MM.1S (cell line): Measurements from ENCODE around the gene GALNT9.

Source experiments
- DNase-seq: peaks from one replicate; pipeline ENCODE4 v3.0.0-alpha.2; 2015
- H2AFZ ChIP-seq: fragments of 300-600 bp; sonication (generic); 2 replicates; pipeline ENCODE4 v1.6.0; 2016; ENCODE audit warnings: antibody characterized with exemption, low read length
- H3F3A ChIP-seq: fragments of 300-600 bp; sonication (generic); 2 replicates; pipeline ENCODE4 v1.6.1; 2016; ENCODE audit warnings: mild to moderate bottlenecking, antibody characterized with exemption, low read length, moderate library complexity, mixed read lengths; ENCODE audit not compliant: insufficient read depth
- H3K27ac ChIP-seq: fragments of 300-600 bp; sonication (generic); 2 replicates; pipeline ENCODE4 v1.5.1; 2016; ENCODE audit warnings: mild to moderate bottlenecking, low read length
- H3K27me3 ChIP-seq: fragments of 300-600 bp; sonication (generic); replicated peaks from 2 replicates; pipeline ENCODE4 v1.6.0; 2016; ENCODE audit warnings: low read length; ENCODE audit not compliant: insufficient read depth
- H3K36me3 ChIP-seq: fragments of 300-600 bp; sonication (generic); replicated peaks from 2 replicates; pipeline ENCODE4 v1.6.1; 2016; ENCODE audit warnings: mild to moderate bottlenecking, low read length, mixed read lengths; ENCODE audit not compliant: insufficient read depth
- H3K4me1 ChIP-seq: fragments of 300-600 bp; sonication (generic); 2 replicates; pipeline ENCODE4 v1.6.1; 2016; ENCODE audit warnings: low read length, mixed read lengths
- H3K4me2 ChIP-seq: fragments of 300-600 bp; sonication (generic); 2 replicates; pipeline ENCODE4 v1.6.0; 2016; ENCODE audit warnings: low read depth, low read length
- H3K4me3 ChIP-seq: fragments of 300-600 bp; sonication (generic); 2 replicates; pipeline ENCODE4 v1.5.1; 2016; ENCODE audit warnings: low read length, mixed read lengths
- H3K79me2 ChIP-seq: fragments of 300-600 bp; sonication (generic); 2 replicates; pipeline ENCODE4 v1.6.1; 2016; ENCODE audit warnings: mixed run types, low read length, mixed read lengths
- H3K9ac ChIP-seq: fragments of 300-600 bp; sonication (generic); 2 replicates; pipeline ENCODE4 v1.6.1; 2016; ENCODE audit warnings: low read length, mixed read lengths
- H3K9me2 ChIP-seq: fragments of 300-600 bp; sonication (generic); replicated peaks from 2 replicates; pipeline ENCODE4 v1.6.1; 2016; ENCODE audit warnings: mild to moderate bottlenecking, low read length, mixed read lengths; ENCODE audit not compliant: insufficient read depth
- H3K9me3 ChIP-seq: fragments of 300-600 bp; sonication (generic); replicated peaks from 2 replicates; pipeline ENCODE4 v1.6.1; 2016; ENCODE audit warnings: mild to moderate bottlenecking, low read length, mixed read lengths; ENCODE audit not compliant: insufficient read depth
- H4K20me1 ChIP-seq: fragments of 300-600 bp; sonication (generic); 2 replicates; pipeline ENCODE4 v1.6.1; 2016; ENCODE audit warnings: mild to moderate bottlenecking, low read length, moderate library complexity, mixed read lengths; ENCODE audit not compliant: insufficient read depth
- CTCF ChIP-seq: fragments of 300-600 bp; sonication (generic); IDR thresholded peaks from 2 replicates; pipeline ENCODE4 v1.5.1; 2016; ENCODE audit warnings: antibody characterized with exemption, low read length, mixed read lengths
- EZH2 ChIP-seq: fragments of 300-600 bp; sonication (generic); optimal IDR thresholded peaks from 2 replicates; pipeline ENCODE3; 2017; ENCODE audit warnings: low read depth, mild to moderate bottlenecking, antibody characterized with exemption, low read length, mixed read lengths
- EZH2phosphoT487 ChIP-seq: fragments of 300-600 bp; sonication (generic); IDR thresholded peaks from 2 replicates; pipeline ENCODE4 v1.6.1; 2018; ENCODE audit warnings: antibody characterized with exemption, low read length

Gene GALNT9

DNA sequence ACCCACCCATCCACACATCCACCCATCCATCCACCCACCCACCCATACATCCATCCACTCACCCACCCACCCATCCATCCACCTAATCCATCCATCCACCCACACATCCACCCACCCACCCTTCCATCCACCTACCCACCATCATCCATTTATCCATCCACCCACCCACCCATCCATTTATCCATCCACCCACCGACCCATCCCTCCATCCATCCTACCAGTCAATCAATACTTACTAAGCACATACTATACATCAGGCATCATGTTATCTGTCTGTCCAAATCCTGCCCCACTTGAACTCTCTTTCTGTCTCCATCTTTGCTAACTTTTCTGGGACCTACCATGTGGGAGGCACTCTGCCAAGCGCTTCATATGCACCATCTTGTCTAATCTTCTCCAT, 15.4 kb downstream of the GALNT9 start:
- Histone ChIP-seq H3K9me2 (no peaks in the 10 kb centered on the region), H3K4me2 (no peak overlapping the region), H3K4me3 (no peak overlapping the region), H3F3A (no peaks in the 10 kb centered on the region), H3K27me3 (peaks cover 3% of the 10 kb centered on the region; the same call in 1 of the 2 replicates), H3K9ac (no peak overlapping the region), H4K20me1 (no peaks in the 10 kb centered on the region), H2AFZ (no peak overlapping the region), H3K9me3 (no peaks in the 10 kb centered on the region), H3K4me1 (no peaks in the 10 kb centered on the region), H3K79me2 (no peaks in the 10 kb centered on the region), H3K27ac (no peak overlapping the region), H3K36me3 (no peaks in the 10 kb centered on the region)
- TF ChIP-seq EZH2phosphoT487 (no peak), EZH2 (no peak), CTCF (no peak)
- DNase-seq, result no peak

GRCh38 chr12:132313182-132313581, 16.2 kb downstream of the GALNT9 start:
- Histone ChIP-seq H4K20me1 (no peaks in the 10 kb centered on the region), H3K4me1 (no peaks in the 10 kb centered on the region), H3K36me3 (no peaks in the 10 kb centered on the region), H3K9me2 (no peaks in the 10 kb centered on the region), H2AFZ (no peak overlapping the region), H3K9me3 (no peaks in the 10 kb centered on the region), H3K79me2 (no peaks in the 10 kb centered on the region), H3K27ac (no peak overlapping the region), H3F3A (no peaks in the 10 kb centered on the region), H3K27me3 (peaks cover 3% of the 10 kb centered on the region; the same call in 1 of the 2 replicates), H3K9ac (no peak overlapping the region), H3K4me2 (no peak overlapping the region), H3K4me3 (no peak overlapping the region)
- TF ChIP-seq EZH2phosphoT487 (no peak), EZH2 (no peak), CTCF (no peak)
- DNase-seq, result no peak

- Histone ChIP-seq H4K20me1 (no peaks in the 10 kb centered on the region), H3K9me3 (no peaks in the 10 kb centered on the region), H3K79me2 (no peaks in the 10 kb centered on the region), H3K36me3 (no peaks in the 10 kb centered on the region), H3K4me3 (no peak overlapping the region), H3F3A (no peaks in the 10 kb centered on the region), H3K9ac (no peak overlapping the region), H2AFZ (no peak overlapping the region), H3K9me2 (no peaks in the 10 kb centered on the region), H3K27me3 (peaks cover 3% of the 10 kb centered on the region; the same call in 1 of the 2 replicates), H3K4me1 (no peaks in the 10 kb centered on the region), H3K4me2 (no peak overlapping the region), H3K27ac (no peak overlapping the region)
- TF ChIP-seq CTCF, result no peak
- TF ChIP-seq EZH2, result no peak
- TF ChIP-seq EZH2phosphoT487, result no peak
- DNase-seq, result no peak
Measured at GRCh38 chr12:132312516-132312915, 16.9 kb downstream of the GALNT9 start.
